Esophagus mucosa (tissue), 1 donor: ENCODE data around the gene CLDN20. TPM values are rescaled to one million over a fixed set of nuclear protein-coding genes. Genes with fewer than 3 reads are reported as not detected.

Source experiments
- ATAC-seq: fragments of 200-7000 bp; cut with Tn5 transposase; one replicate; pipeline ENCODE4 v1.9.1; 2020
- total RNA-seq: library from RNA; stranded (reverse); gene quantifications from one replicate; pipeline ENCODE4 v1.2.4, GENCODE V29; 2023
- donor health status: DM: yes; HTN: yes; CAD: no.

The CLDN20 gene
- total RNA-seq, 1 donor from 2014 or later: not detected

- no peak for ATAC-seq
Observed at GRCh38 chr6:155245831-155246230, 18.0 kb upstream of the CLDN20 start.

GRCh38 chr6:155246825-155247224, 17.0 kb upstream of the CLDN20 start:
- ATAC-seq: no peak

- no peak for ATAC-seq
Observed at GRCh38 chr6:155247618-155248007, 16.2 kb upstream of the CLDN20 start.

- ATAC-seq: peak; percentile 67
Observed at GRCh38 chr6:155248008-155249001, 15.5 kb upstream of the CLDN20 start.

GRCh38 chr6:155250701-155251381, 13.0 kb upstream of the CLDN20 start:
- ATAC-seq: no peak

GRCh38 chr6:155252581-155252980, 11.2 kb upstream of the CLDN20 start:
- ATAC-seq: no peak

- no peak for ATAC-seq
Observed at GRCh38 chr6:155253337-155253736, 10.5 kb upstream of the CLDN20 start.

- ATAC-seq: no peak
Observed at GRCh38 chr6:155254139-155254538, 9.7 kb upstream of the CLDN20 start.

GRCh38 chr6:155256122-155256795, 7.6 kb upstream of the CLDN20 start:
- ATAC-seq: no peak

- ATAC-seq: no peak
Observed at GRCh38 chr6:155257796-155258195, 6.0 kb upstream of the CLDN20 start.

- no peak for ATAC-seq
Observed at GRCh38 chr6:155259204-155259603, 4.6 kb upstream of the CLDN20 start.

GRCh38 chr6:155259897-155260296, 3.9 kb upstream of the CLDN20 start:
- ATAC-seq: no peak

GRCh38 chr6:155260686-155261085, 3.1 kb upstream of the CLDN20 start:
- no peak for ATAC-seq

- ATAC-seq: no peak
Observed at GRCh38 chr6:155261111-155261900, 2.5 kb upstream of the CLDN20 start.

- no peak for ATAC-seq
Observed at GRCh38 chr6:155262655-155263054, 1.2 kb upstream of the CLDN20 start.

GRCh38 chr6:155264693-155265320, 994 bp downstream of the CLDN20 start:
- ATAC-seq: peak; percentile 33

- ATAC-seq: no peak
Observed at GRCh38 chr6:155265843-155266535, 2.2 kb downstream of the CLDN20 start.

- peak; percentile 78 for ATAC-seq
Observed at GRCh38 chr6:155267411-155267810, 3.6 kb downstream of the CLDN20 start.

- peak; percentile 31 for ATAC-seq
Observed at GRCh38 chr6:155268088-155268867, 4.5 kb downstream of the CLDN20 start.

- no peak for ATAC-seq
Observed at GRCh38 chr6:155269765-155270164, 6.0 kb downstream of the CLDN20 start.
